Measurements from ENCODE around the gene JOSD2. TPM values are rescaled to one million over a fixed set of nuclear protein-coding genes. Genes with fewer than 3 reads are reported as not detected.

The JOSD2 gene
- total and polyA plus RNA-seq, 2 of the 4 experiments (the other 2 are of a cell fraction): 12.2 to 54.1 TPM

DNA sequence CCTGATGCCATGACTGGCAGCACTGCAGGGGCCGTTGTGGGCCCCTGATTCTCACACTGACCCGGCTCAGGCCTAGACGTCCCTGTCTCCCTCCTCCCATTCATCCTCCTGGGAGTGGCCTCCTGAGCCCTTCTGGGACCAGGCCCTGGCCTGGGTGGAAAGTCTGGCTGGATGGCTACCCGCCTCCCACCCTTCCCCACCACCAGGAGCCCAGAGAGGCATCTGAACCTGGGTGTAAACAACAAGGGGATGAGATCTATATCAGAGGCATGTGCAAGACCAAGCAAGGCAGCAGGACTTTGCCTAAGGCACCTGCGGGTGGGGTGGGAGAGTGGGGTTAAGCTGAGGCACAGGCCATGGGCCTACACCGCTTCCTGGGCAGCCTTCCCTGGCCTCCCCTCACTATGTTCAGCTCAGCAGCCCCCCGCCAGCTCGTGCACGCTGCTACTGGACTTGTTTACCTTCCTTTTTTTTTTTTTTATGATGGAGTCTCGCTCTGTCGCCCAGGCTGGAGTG, 24.7 kb upstream of the JOSD2 start:
- ChIA-PET POLR2A (ENCODE audit: unreplicated experiment) (no interaction called here), CTCF (no interaction called here)
- Histone ChIP-seq H2BK15ac (ENCODE audit: low read depth, low read length) (no peak overlapping the region), H4K5ac (ENCODE audit: low read depth, low read length) (no peak overlapping the region), H2AK5ac (ENCODE audit: low read depth, low read length) (no peak overlapping the region), H3K9ac (ENCODE audit: low read depth, low read length) (no peak overlapping the region), H4K20me1 (ENCODE audit: insufficient read depth, low read length) (no peaks in the 10 kb centered on the region), H3K4me1 (ENCODE audit: control insufficient read depth, insufficient read depth, low read length) (no peaks in the 10 kb centered on the region), H3K18ac (ENCODE audit: low read depth, low read length) (no peak overlapping the region), H3K79me1 (ENCODE audit: low read depth in 1 of 2, low read length in 2 of 2) (no peaks in the 10 kb centered on the region), H4K91ac (ENCODE audit: insufficient read depth, low read depth, low read length) (no peak overlapping the region), H3K9me3 (ENCODE audit: control insufficient read depth, insufficient read depth, low read length) (peaks cover 11% of the 10 kb centered on the region), H2BK20ac (ENCODE audit: low read depth, low read length) (no peak overlapping the region), H2AK9ac (replicated peaks; ENCODE audit: low read depth, low read length, poor library complexity) (no peak overlapping the region), H2BK5ac (ENCODE audit: low read depth, low read length, poor library complexity, severe bottlenecking) (no peak overlapping the region), H3K9me1 (ENCODE audit: insufficient read depth, low read length) (no peaks in the 10 kb centered on the region), H3K27ac (ENCODE audit: insufficient read depth, low read length) (no peak overlapping the region), H3K4me3 (ENCODE audit: insufficient read depth, low read depth, low read length) (no peak overlapping the region), H3K36me3 (ENCODE audit: control insufficient read depth, insufficient read depth, low read length) (no peaks in the 10 kb centered on the region), H3K23ac (ENCODE audit: low read depth, low read length) (no peak overlapping the region), H3K4ac (ENCODE audit: low read depth, low read length) (no peak overlapping the region), H3K4me2 (ENCODE audit: low read depth, low read length) (no peak overlapping the region), H3K56ac (ENCODE audit: extremely low read depth, insufficient read depth, low read length) (no peak overlapping the region), H2AFZ (replicated peaks; ENCODE audit: low read length, poor library complexity) (no peak overlapping the region), H3K27me3 (ENCODE audit: control insufficient read depth, insufficient read depth, low read length) (no peaks in the 10 kb centered on the region), H3K14ac (replicated peaks; ENCODE audit: low read depth, low read length) (no peak overlapping the region), H2BK120ac (ENCODE audit: low read depth, low read length) (no peak overlapping the region), H4K8ac (ENCODE audit: low read depth in 2 of 2, low read length in 2 of 2) (no peak overlapping the region)
- in situ Hi-C loops (cut with MboI; ENCODE audit: low sequenced_read_pairs) (loop anchor here (10.0 kb wide), 1 partner anchor 249 kb away; no protein-coding TSS in a partner anchor), intact Hi-C loops (cut with micrococcal nuclease) (no loop called here), dilution Hi-C loops (cut with HindIII; ENCODE audit: low sequenced_read_pairs, unreplicated experiment) (no loop called here)
- no TSS peak for BruUV-seq (replicated peaks)
- WGBS, 2 experiments (ENCODE audit: extremely low coverage in 2 of 2, insufficient read length in 1 of 2): no CpG with 5 or more reads among the region's 11 CpGs
- no peak for TF ChIP-seq BHLHE40 (IDR thresholded peaks at IDR 0.05; ENCODE audit: low read depth, low read length)
- no peak for ATAC-seq (ENCODE audit: low read depth)
- DNase-seq: no peak

All from IMR-90 (cell line).